ENCODE results near the gene ACP3.
"Not testable (repeated sequence)": the region's sequence is repeated elsewhere in the genome, so short reads cannot be mapped to it uniquely, and the experiment has no call there.

Gene ACP3

GRCh38 chr3:132396255-132396654, 79.0 kb downstream of the ACP3 start:
- Histone ChIP-seq H3K36me3 (ENCODE audit: control insufficient read depth, insufficient read depth, low read length) (no peaks in the 10 kb centered on the region), H3K27me3 (replicated peaks; ENCODE audit: control insufficient read depth, insufficient read depth, low read length) (no peaks in the 10 kb centered on the region), H3K4me3 (replicated peaks; ENCODE audit: low read depth, low read length) (no peak overlapping the region)
- no peak for TF ChIP-seq CTCF (IDR thresholded peaks at IDR 0.05; ENCODE audit: insufficient read depth, low read length, poor library complexity, severe bottlenecking)
- DNase-seq (ENCODE audit: extremely low read depth, insufficient read length), result no peak

- H3K27me3 ChIP-seq (replicated peaks; ENCODE audit: control insufficient read depth, insufficient read depth, low read length); H3K36me3 ChIP-seq (ENCODE audit: control insufficient read depth, insufficient read depth, low read length); DNase-seq (ENCODE audit: extremely low read depth, insufficient read length); H3K4me3 ChIP-seq (replicated peaks; ENCODE audit: low read depth, low read length): not testable (repeated sequence)
Measured at GRCh38 chr3:132396776-132397175, 79.6 kb downstream of the ACP3 start.

- Histone ChIP-seq H3K36me3 (ENCODE audit: control insufficient read depth, insufficient read depth, low read length) (no peaks in the 10 kb centered on the region), H3K4me3 (replicated peaks; ENCODE audit: low read depth, low read length) (no peak overlapping the region), H3K27me3 (replicated peaks; ENCODE audit: control insufficient read depth, insufficient read depth, low read length) (no peaks in the 10 kb centered on the region; the same call in 1 of the 2 replicates)
- TF ChIP-seq CTCF (IDR thresholded peaks at IDR 0.05; ENCODE audit: insufficient read depth, low read length, poor library complexity, severe bottlenecking), result peak; percentile 82
- DNase-seq (ENCODE audit: extremely low read depth, insufficient read length), result no peak
Measured at GRCh38 chr3:132399054-132399929, 82.1 kb downstream of the ACP3 start.

GRCh38 chr3:132401255-132401654, 84.0 kb downstream of the ACP3 start:
- no peak overlapping the region for H3K4me3 ChIP-seq (replicated peaks; ENCODE audit: low read depth, low read length)
- no peak for TF ChIP-seq CTCF (IDR thresholded peaks at IDR 0.05; ENCODE audit: insufficient read depth, low read length, poor library complexity, severe bottlenecking)
- no peak for DNase-seq (ENCODE audit: extremely low read depth, insufficient read length)
- H3K36me3 ChIP-seq (ENCODE audit: control insufficient read depth, insufficient read depth, low read length), result no peaks in the 10 kb centered on the region
- H3K27me3 ChIP-seq (replicated peaks; ENCODE audit: control insufficient read depth, insufficient read depth, low read length), result no peaks in the 10 kb centered on the region; the same call in 1 of the 2 replicates

GRCh38 chr3:132404276-132404675, 87.1 kb downstream of the ACP3 start:
- H3K27me3 ChIP-seq (replicated peaks; ENCODE audit: control insufficient read depth, insufficient read depth, low read length), result no peaks in the 10 kb centered on the region; the same call in 1 of the 2 replicates
- no peak for DNase-seq (ENCODE audit: extremely low read depth, insufficient read length)
- H3K4me3 ChIP-seq (replicated peaks; ENCODE audit: low read depth, low read length), result no peak overlapping the region
- H3K36me3 ChIP-seq (ENCODE audit: control insufficient read depth, insufficient read depth, low read length), result no peaks in the 10 kb centered on the region
- TF ChIP-seq CTCF (IDR thresholded peaks at IDR 0.05; ENCODE audit: insufficient read depth, low read length, poor library complexity, severe bottlenecking), result no peak

- H3K27me3 ChIP-seq (replicated peaks; ENCODE audit: control insufficient read depth, insufficient read depth, low read length), result no peaks in the 10 kb centered on the region; the same call in 1 of the 2 replicates
- H3K4me3 ChIP-seq (replicated peaks; ENCODE audit: low read depth, low read length), result no peak overlapping the region
- no peaks in the 10 kb centered on the region for H3K36me3 ChIP-seq (ENCODE audit: control insufficient read depth, insufficient read depth, low read length)
- TF ChIP-seq CTCF (IDR thresholded peaks at IDR 0.05; ENCODE audit: insufficient read depth, low read length, poor library complexity, severe bottlenecking), result no peak
- no peak for DNase-seq (ENCODE audit: extremely low read depth, insufficient read length)
Measured at GRCh38 chr3:132405188-132405587, 88.0 kb downstream of the ACP3 start.
